ENCODE measurements around the gene GLO1.
"Not testable (repeated sequence)": the region's sequence is repeated elsewhere in the genome, so short reads cannot be mapped to it uniquely, and the experiment has no call there.

The GLO1 gene

DNA sequence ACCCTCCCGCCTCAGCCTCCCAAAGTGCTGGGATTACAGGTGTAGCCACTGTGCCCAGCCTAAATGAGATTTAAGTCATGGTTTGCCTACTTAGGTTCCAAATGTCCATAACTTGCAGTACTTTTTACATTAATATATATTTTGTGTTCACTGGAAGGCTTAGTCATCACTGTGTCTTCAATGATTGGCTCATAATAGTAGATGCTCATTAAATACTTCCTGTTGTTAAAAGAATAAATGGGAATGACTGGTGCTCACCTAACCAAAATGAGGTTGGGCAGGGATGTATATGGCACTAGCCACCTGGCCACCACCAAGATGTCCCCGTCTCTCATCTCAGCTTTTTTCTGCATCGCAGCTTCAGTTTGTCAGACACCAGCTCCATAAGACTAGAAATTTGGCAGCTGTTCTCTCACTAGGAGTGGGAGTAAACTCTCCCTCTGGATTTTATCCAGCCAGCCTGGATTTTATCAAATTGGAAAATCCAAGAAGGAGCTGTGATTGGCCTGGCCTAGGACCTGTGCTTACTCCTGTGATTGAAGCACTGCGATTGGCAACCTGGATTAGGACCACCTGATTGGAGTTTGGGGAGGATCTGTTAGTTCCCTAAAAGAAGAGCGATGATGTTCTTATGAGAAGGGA, 1.1 kb upstream of the GLO1 start:
- DNase-seq, result no peak

DNA sequence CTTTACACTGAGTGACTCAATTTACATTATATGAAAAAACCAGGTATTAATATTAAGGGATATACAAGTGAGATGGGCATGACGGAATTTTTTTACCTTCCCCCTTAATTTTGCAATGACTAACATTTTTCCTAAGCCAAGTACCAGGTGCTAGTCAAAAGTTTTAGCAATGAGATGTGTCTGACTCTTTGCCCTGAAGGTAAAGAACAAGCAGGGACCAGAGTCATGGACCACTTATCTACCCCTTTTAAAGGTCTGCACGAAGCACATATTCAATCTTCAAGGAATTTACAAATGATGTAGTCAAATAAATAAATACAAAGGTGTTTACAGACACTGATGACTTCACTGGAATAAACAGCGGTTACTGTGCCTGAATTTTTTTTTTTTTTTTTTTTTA, 1.4 kb downstream of the GLO1 start:
- DNase-seq, result no peak

- DNase-seq, result not testable (repeated sequence)
Measured at GRCh38 chr6:38699702-38700101, 3.2 kb downstream of the GLO1 start.

DNA sequence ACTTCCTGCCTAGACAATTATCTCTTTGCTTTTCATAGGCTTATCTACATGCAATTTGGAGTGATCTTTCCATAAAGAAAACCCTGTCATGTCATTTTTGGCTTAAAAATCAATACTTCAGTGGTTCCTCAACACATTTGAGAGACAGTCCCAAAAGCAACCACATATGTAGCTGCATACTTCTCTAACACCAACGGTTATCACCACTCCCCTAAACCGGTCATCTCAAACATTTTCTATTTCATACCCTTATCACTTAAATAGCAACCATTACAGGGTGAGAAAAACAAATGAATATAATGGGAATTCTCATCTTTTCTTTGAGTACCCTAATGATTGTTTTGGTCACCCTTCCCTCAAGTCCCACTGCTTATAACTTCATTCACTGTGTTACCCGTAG, 5.1 kb downstream of the GLO1 start:
- DNase-seq, result no peak

GRCh38 chr6:38696345-38696744, 6.6 kb downstream of the GLO1 start:
- no peak for DNase-seq

DNA sequence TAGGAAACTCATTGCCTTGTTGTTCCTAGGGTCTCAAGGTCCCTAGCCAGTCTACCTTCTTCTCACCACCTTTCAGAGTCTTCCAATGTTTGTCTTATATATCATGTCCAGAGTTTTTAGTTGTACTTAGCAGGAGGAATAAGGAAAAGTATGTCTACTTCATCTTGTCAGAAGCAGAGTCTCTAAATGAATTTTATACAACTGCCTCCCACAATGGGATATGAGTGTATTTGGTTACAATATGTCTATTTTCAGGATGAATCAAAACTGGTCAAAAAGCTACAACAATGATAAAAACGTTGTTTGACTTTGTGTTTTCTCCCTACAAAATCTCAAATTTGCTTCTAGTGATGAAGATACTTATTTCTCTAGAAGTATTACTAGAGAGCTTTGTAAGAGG, 7.0 kb downstream of the GLO1 start:
- no peak for DNase-seq

- no peak for DNase-seq
Measured at GRCh38 chr6:38695227-38695900, 7.6 kb downstream of the GLO1 start.

- DNase-seq, result no peak
Measured at GRCh38 chr6:38688579-38689087, 14.3 kb downstream of the GLO1 start.

- no peak for DNase-seq
Measured at GRCh38 chr6:38687549-38687948, 15.4 kb downstream of the GLO1 start.

GRCh38 chr6:38687043-38687353, 15.9 kb downstream of the GLO1 start:
- DNase-seq, result no peak

- no peak for DNase-seq
Measured at GRCh38 chr6:38686270-38687042, 16.5 kb downstream of the GLO1 start.

- no peak for DNase-seq
Measured at GRCh38 chr6:38684904-38685303, 18.0 kb downstream of the GLO1 start.

- DNase-seq, result no peak
Measured at GRCh38 chr6:38684237-38684636, 18.7 kb downstream of the GLO1 start.

DNA sequence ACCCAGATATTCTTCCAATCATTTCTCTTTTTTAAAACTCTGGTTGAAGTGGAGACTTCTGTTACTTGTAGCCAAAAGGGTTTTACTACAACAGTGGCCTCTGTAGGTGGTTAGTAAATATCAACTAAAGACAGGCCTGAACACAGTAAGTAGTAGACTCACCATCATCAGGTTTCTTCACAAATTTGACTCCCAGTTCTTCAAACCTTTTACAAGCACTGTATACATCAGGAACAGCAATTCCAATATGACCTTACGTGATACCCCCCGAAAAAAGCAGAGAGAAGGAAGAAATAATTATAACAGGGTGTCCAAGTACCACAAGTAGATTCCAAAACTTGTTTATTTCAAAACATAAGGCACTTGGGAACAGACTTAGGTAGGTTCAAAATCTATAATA, 21.1 kb downstream of the GLO1 start:
- DNase-seq, result no peak

- no peak for DNase-seq
Measured at GRCh38 chr6:38679668-38680067, 23.3 kb downstream of the GLO1 start.

- no peak for DNase-seq
Measured at GRCh38 chr6:38678178-38678760, 24.7 kb downstream of the GLO1 start.

DNA sequence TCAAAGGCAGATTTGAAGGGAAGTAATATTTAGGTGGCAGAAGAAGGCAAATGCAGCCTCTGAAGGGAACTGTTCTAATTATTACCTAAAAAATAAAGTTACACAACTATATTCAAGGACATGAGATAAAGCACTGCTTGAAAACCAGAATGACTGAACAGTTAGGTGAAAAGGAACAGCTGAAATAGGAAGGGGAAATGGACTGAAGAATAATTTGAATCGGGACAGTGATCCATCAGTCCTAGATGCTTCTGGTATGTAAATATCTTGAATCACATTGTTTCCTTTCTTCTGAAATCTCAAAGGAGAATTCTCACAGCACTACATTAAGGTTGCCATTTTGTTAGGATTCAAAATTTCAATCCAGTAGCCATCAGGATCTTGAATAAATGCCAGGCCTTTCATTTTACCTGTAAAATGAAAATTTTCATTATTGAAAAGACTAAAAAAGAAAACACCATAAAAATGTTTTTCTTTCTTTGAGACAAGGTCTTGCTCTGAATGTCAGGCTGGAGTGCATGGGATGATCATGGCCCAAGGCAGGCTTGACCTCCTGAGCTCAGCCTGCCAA, 25.9 kb downstream of the GLO1 start:
- no peak for DNase-seq

- no peak for DNase-seq
Measured at GRCh38 chr6:38676236-38676973, 26.5 kb downstream of the GLO1 start.

GRCh38 chr6:38673397-38674165, 29.4 kb downstream of the GLO1 start:
- no peak for DNase-seq

GRCh38 chr6:38671885-38672467, 31.0 kb downstream of the GLO1 start:
- peak; percentile 57 for DNase-seq

- DNase-seq, result no peak
Measured at GRCh38 chr6:38658418-38659167, 44.4 kb downstream of the GLO1 start.
